Loucy (cell line): ENCODE results near the gene OCEL1.

Experiments
- CTCF ChIP-seq: fragments of 200-600 bp; sonication (generic); conservative IDR thresholded peaks from 2 replicates; pipeline ENCODE4 v1.5.1; 2014; ENCODE audit warnings: mild to moderate bottlenecking, antibody characterized with exemption, low read length
- EZH2phosphoT487 ChIP-seq: fragments of 200-600 bp; IDR thresholded peaks from 2 replicates; pipeline ENCODE4 v1.6.1; 2018; ENCODE audit warnings: antibody characterized with exemption, mild to moderate bottlenecking, moderate library complexity, borderline replicate concordance

- TF ChIP-seq CTCF (no peak), EZH2phosphoT487 (no peak)
Measured at GRCh38 chr19:17227798-17228367, 1.9 kb downstream of the OCEL1 start.
